GM06990 (cell line): Measurements from ENCODE around the gene ITPA.

ENCODE experiments used
- DNase-seq: peaks from one replicate; pipeline ENCODE4 v3.0.0-alpha.2; 2011; ENCODE audit not compliant: insufficient read length; ENCODE audit errors: extremely low read depth
- H3K27me3 ChIP-seq: replicated peaks from 2 replicates; pipeline ENCODE4 v1.6.0; 2011; ENCODE audit warnings: low read length; ENCODE audit not compliant: control insufficient read depth, insufficient read depth
- H3K36me3 ChIP-seq: 2 replicates; pipeline ENCODE4 v1.5.1; 2011; ENCODE audit warnings: low read length; ENCODE audit not compliant: control insufficient read depth, insufficient read depth
- H3K4me3 ChIP-seq: replicated peaks from 2 replicates; pipeline ENCODE4 v1.5.1; 2011; ENCODE audit warnings: low read depth, mild to moderate bottlenecking, control low read depth, low read length
- TF ChIP-seq, protein P1 (sequence below): IDR thresholded peaks from 2 replicates; pipeline ENCODE4 v1.5.1; 2011; ENCODE audit warnings: low read length, control low read depth, mild to moderate bottlenecking, inconsistent platforms; ENCODE audit not compliant: insufficient read depth, poor library complexity, severe bottlenecking

Gene ITPA

GRCh38 chr20:3172933-3173609, 36.2 kb upstream of the ITPA start, which contains the start of gene LZTS3:
Gene LZTS3 (minus strand): TSS chr20:3173549. CDS start chr20:3167163, 6,386 bp downstream.
- DNase-seq = peak; percentile 84
- Histone ChIP-seq H3K4me3 (peak within 1 kb of the TSS; percentile 77), H3K27me3 (peaks cover 3% of the 10 kb centered on the region), H3K36me3 (no peaks in the 10 kb centered on the region)
- TF ChIP-seq, protein P1, sequence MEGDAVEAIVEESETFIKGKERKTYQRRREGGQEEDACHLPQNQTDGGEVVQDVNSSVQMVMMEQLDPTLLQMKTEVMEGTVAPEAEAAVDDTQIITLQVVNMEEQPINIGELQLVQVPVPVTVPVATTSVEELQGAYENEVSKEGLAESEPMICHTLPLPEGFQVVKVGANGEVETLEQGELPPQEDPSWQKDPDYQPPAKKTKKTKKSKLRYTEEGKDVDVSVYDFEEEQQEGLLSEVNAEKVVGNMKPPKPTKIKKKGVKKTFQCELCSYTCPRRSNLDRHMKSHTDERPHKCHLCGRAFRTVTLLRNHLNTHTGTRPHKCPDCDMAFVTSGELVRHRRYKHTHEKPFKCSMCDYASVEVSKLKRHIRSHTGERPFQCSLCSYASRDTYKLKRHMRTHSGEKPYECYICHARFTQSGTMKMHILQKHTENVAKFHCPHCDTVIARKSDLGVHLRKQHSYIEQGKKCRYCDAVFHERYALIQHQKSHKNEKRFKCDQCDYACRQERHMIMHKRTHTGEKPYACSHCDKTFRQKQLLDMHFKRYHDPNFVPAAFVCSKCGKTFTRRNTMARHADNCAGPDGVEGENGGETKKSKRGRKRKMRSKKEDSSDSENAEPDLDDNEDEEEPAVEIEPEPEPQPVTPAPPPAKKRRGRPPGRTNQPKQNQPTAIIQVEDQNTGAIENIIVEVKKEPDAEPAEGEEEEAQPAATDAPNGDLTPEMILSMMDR = peak; percentile 17

GRCh38 chr20:3173610-3174441, 35.5 kb upstream of the ITPA start:
- Histone ChIP-seq H3K36me3 (no peaks in the 10 kb centered on the region), H3K4me3 (peak overlapping the region; percentile 77), H3K27me3 (peaks cover 3% of the 10 kb centered on the region)
- no peak for DNase-seq
- TF ChIP-seq, protein P1 = peak; percentile 20

GRCh38 chr20:3174442-3175261, 34.6 kb upstream of the ITPA start:
- Histone ChIP-seq H3K4me3 (no peak overlapping the region), H3K27me3 (peaks cover 3% of the 10 kb centered on the region), H3K36me3 (no peaks in the 10 kb centered on the region)
- TF ChIP-seq, protein P1 = no peak
- DNase-seq = no peak

DNA sequence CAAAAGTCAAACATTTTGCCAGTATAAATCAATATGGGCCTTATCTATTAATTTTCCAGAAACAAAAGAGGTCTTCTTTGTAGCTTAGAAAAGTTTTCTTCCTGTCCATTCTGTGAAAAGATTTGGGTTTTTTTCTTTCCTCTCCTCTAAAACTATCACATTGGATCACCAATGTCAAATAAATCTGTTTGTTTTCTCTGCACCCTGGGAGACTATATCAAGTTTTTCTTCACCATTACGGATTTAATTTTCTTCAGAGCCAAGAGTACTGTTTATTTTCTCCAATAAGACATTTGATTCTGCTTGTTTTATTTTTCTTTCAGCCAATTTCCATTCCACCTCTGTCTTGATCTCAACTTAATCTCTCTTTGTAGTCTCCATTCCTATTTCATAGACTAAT, 34.0 kb upstream of the ITPA start:
- TF ChIP-seq, protein P1 = no peak
- Histone ChIP-seq H3K4me3 (no peak overlapping the region), H3K27me3 (peaks cover 3% of the 10 kb centered on the region), H3K36me3 (no peaks in the 10 kb centered on the region)
- DNase-seq = no peak

GRCh38 chr20:3177746-3178485, 31.4 kb upstream of the ITPA start:
- no peaks in the 10 kb centered on the region for H3K36me3 ChIP-seq
- DNase-seq = no peak
- TF ChIP-seq, protein P1 = no peak
- no peak overlapping the region for H3K4me3 ChIP-seq
- peaks cover 2% of the 10 kb centered on the region; the same call in 1 of the 2 replicates for H3K27me3 ChIP-seq
